SH-SY5Y (cell line): ENCODE data around the gene CRABP2.

ENCODE experiments used
- GATA2 ChIP-seq: IDR thresholded peaks from 2 replicates; pipeline ENCODE4 v1.6.1; 2011; ENCODE audit warnings: mild to moderate bottlenecking, low read depth, low read length
- GATA3 ChIP-seq: IDR thresholded peaks from 2 replicates; pipeline ENCODE4 v1.6.1; 2011; ENCODE audit warnings: low read depth, mild to moderate bottlenecking, low read length, moderate library complexity

DNA sequence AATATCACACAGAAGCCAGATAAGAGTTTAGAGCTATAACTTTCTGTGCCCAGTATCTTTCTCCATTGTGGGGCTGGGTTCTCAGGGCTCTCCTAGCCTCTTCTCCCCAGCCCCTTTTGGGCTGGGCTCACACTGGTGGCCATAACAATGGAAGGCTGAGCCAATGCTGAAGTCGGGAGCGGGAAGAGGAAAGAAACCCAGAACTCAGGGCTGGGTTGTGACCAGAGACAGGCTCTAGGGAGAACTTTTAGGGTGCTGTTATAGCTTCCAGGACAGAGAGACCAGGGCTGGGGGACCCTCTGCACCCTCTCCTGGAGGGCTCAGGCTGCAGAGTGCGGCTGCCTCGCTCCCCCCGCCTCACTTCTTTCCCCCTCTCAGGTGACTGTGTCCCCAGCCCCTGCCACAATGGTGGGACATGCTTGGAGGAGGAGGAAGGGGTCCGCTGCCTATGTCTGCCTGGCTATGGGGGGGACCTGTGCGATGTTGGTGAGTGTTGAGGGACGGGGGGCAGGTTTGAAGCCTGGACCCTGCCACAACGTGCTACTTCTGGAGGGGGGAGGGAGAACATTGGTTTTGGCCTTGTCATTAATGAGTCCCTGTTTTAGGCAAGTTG is 49.4 kb downstream of the CRABP2 start:
- TF ChIP-seq GATA2 (no peak), GATA3 (no peak)
